ENCODE measurements around the gene ZNF862. TPM values are rescaled to one million over a fixed set of nuclear protein-coding genes. Genes with fewer than 3 reads are reported as not detected.

The ZNF862 gene
- total RNA-seq, 1 donor from 2014 or later = 23.9 TPM

DNA sequence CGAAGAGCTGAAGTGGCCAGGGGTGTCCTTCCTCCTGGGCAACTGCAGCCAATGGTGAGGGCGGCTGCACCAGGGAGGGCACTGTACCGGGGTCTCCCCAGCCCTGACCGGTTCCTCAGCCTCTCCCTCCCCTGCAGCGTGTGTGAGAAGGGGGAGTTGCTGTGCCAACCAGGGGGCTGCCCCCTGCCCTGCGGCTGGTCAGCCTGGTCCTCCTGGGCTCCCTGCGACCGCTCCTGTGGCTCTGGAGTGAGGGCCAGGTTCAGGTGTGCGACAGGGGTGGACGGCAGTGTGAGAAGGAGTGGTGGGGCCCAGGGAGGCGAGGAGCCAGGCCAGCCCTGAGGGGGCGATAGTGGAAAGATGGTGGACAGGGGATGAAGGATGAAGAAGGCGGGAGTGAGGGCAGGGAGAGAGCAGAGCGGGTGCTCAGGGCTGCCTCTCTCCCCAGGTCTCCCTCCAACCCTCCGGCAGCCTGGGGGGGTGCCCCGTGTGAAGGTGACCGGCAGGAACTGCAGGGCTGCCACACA lies 34.6 kb upstream of the ZNF862 start:
- TF ChIP-seq, protein P1, sequence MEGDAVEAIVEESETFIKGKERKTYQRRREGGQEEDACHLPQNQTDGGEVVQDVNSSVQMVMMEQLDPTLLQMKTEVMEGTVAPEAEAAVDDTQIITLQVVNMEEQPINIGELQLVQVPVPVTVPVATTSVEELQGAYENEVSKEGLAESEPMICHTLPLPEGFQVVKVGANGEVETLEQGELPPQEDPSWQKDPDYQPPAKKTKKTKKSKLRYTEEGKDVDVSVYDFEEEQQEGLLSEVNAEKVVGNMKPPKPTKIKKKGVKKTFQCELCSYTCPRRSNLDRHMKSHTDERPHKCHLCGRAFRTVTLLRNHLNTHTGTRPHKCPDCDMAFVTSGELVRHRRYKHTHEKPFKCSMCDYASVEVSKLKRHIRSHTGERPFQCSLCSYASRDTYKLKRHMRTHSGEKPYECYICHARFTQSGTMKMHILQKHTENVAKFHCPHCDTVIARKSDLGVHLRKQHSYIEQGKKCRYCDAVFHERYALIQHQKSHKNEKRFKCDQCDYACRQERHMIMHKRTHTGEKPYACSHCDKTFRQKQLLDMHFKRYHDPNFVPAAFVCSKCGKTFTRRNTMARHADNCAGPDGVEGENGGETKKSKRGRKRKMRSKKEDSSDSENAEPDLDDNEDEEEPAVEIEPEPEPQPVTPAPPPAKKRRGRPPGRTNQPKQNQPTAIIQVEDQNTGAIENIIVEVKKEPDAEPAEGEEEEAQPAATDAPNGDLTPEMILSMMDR (conservative IDR thresholded peaks at IDR 0.05) = no peak
- Mint-ChIP-seq H3K4me3 (no peak overlapping the region), H3K27ac (no peak overlapping the region), H3K36me3 (no peaks in the 10 kb centered on the region), H3K9me3 (no peaks in the 10 kb centered on the region), H3K27me3 (no peaks in the 10 kb centered on the region), H3K4me1 (ENCODE audit: unreplicated experiment) (no peaks in the 10 kb centered on the region)
- DNase-seq (ENCODE audit: extremely low spot score, unreplicated experiment) = no peak

DNA sequence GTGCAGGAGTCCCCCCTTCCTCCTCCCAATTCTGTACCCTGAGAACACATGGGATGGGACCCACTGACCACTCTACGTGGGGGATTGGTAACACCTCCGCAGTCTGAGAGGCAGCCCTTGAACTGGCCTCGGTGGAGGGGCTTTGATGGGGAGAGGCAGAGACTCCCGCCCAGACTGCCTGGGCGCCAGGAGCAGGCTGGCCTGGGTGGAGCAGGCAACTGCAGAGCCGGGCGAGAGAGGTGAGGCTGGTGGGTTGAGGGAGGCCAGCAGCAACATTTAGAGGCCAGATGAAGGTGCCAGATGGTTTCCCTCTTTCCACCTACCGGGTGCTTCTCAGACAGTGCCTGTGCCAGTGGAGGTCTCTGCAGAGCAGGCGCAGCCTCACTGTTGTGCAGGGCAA lies 34.1 kb upstream of the ZNF862 start:
- H3K36me3 Mint-ChIP-seq = no peaks in the 10 kb centered on the region
- no peaks in the 10 kb centered on the region for H3K27me3 Mint-ChIP-seq
- TF ChIP-seq, protein P1 (conservative IDR thresholded peaks at IDR 0.05) = no peak
- no peak overlapping the region for H3K27ac Mint-ChIP-seq
- DNase-seq (ENCODE audit: extremely low spot score, unreplicated experiment) = no peak
- H3K9me3 Mint-ChIP-seq = no peaks in the 10 kb centered on the region
- H3K4me1 Mint-ChIP-seq (ENCODE audit: unreplicated experiment) = no peaks in the 10 kb centered on the region
- H3K4me3 Mint-ChIP-seq = no peak overlapping the region

DNA sequence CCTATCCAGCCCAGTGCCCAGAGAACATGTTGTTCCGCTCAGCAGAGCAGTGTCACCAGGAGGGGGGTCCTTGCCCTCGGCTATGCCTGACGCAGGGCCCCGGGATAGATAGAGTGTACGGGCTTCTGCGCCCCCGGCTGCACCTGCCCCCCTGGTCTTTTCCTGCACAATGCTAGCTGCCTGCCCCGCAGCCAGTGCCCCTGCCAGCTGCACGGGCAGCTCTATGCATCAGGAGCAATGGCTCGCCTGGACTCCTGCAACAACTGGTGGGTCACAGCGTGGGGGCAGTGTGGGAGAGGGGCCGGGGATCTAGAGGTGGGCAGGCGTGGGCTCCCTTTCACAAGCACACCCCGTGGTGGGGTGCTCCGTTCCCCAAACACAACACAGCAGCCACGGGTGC lies 31.4 kb upstream of the ZNF862 start:
- Mint-ChIP-seq H3K27me3 (peaks cover 4% of the 10 kb centered on the region), H3K4me1 (ENCODE audit: unreplicated experiment) (no peaks in the 10 kb centered on the region), H3K27ac (no peak overlapping the region), H3K9me3 (no peaks in the 10 kb centered on the region), H3K4me3 (no peak overlapping the region), H3K36me3 (no peaks in the 10 kb centered on the region)
- DNase-seq (ENCODE audit: extremely low spot score, unreplicated experiment) = no peak
- TF ChIP-seq, protein P1 (conservative IDR thresholded peaks at IDR 0.05) = no peak

DNA sequence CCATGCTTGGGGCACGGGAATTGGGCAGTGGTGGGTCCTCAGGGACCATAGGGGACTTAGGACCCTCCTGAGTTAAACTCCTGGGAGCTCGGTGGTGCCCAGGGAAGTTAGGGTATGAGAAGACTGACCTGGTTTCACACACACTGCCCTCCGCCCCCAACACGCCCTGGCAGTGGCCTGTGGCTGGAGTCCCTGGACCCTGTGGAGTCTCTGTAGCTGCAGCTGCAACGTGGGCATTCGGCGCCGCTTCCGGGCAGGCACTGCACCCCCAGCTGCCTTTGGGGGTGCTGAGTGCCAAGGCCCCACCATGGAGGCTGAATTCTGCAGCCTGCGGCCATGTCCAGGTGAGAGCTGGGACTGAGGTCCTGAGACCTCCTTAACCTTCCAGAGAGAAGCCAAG lies 29.9 kb upstream of the ZNF862 start:
- no peak overlapping the region for H3K4me3 Mint-ChIP-seq
- peaks cover 4% of the 10 kb centered on the region for H3K27me3 Mint-ChIP-seq
- no peak overlapping the region for H3K27ac Mint-ChIP-seq
- no peaks in the 10 kb centered on the region for H3K9me3 Mint-ChIP-seq
- DNase-seq (ENCODE audit: extremely low spot score, unreplicated experiment) = no peak
- TF ChIP-seq, protein P1 (conservative IDR thresholded peaks at IDR 0.05) = no peak
- H3K4me1 Mint-ChIP-seq (ENCODE audit: unreplicated experiment) = no peaks in the 10 kb centered on the region
- no peaks in the 10 kb centered on the region for H3K36me3 Mint-ChIP-seq

DNA sequence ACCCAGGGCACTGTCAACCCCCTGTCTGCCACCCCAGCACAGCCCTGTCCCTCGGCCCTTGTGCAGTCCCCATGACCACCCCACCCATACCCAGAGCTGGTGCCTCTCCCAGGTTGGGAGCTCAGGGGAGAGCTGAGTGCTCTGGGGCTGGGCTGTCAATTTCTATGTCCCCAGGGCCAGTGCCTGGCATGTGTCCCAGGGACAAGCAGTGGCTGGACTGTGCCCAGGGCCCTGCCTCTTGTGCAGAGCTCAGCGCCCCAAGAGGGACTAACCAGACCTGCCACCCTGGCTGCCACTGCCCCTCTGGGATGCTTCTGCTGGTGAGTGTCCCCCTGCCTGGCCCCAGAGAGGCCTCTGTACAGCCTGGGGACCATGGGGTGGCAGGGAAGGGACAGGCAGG lies 29.0 kb upstream of the ZNF862 start:
- no peak for DNase-seq (ENCODE audit: extremely low spot score, unreplicated experiment)
- Mint-ChIP-seq H3K9me3 (no peaks in the 10 kb centered on the region), H3K27ac (no peak overlapping the region), H3K36me3 (no peaks in the 10 kb centered on the region), H3K4me3 (no peak overlapping the region), H3K4me1 (ENCODE audit: unreplicated experiment) (no peaks in the 10 kb centered on the region), H3K27me3 (peaks cover 4% of the 10 kb centered on the region)
- TF ChIP-seq, protein P1 (conservative IDR thresholded peaks at IDR 0.05) = no peak

DNA sequence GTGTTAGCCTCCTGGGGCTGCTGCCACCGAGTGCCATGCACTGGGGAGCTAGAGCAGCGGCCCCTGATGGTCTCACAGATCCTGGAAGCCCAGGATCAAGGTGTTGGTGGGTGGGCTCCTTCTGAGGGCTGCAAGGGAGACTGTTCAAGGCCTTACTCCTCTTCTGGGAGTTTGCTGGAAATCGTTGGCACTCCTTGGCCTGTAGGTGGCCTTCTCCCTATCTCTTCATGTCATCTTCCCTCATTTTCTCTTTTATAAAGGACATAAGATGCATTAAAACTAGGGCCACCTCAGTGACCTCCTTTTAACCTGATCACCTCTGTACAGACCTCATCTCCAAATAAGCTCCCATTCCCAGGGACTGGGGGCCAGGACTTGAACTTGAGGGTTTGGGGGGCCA lies 27.0 kb upstream of the ZNF862 start:
- Mint-ChIP-seq H3K9me3 (no peaks in the 10 kb centered on the region), H3K4me1 (ENCODE audit: unreplicated experiment) (no peaks in the 10 kb centered on the region), H3K36me3 (no peaks in the 10 kb centered on the region), H3K27me3 (peaks cover 4% of the 10 kb centered on the region), H3K4me3 (no peak overlapping the region), H3K27ac (no peak overlapping the region)
- no peak for DNase-seq (ENCODE audit: extremely low spot score, unreplicated experiment)
- TF ChIP-seq, protein P1 (conservative IDR thresholded peaks at IDR 0.05) = peak; percentile 49
